Activated T-cell treated with anti-CD3 and anti-CD28 coated beads, Interleukin-2, amount 50 U/mL, for 4 hours (primary cell): ENCODE measurements around the gene STXBP1. TPM values are rescaled to one million over a fixed set of nuclear protein-coding genes. Genes with fewer than 3 reads are reported as not detected.
A peak's percentile ranks its signal among the peaks of the same experiment; 100 is the strongest.
"Not testable (repeated sequence)": the region's sequence is repeated elsewhere in the genome, so short reads cannot be mapped to it uniquely, and the experiment has no call there.

Experiments
- ATAC-seq, 2 donors: fragments of 200-7000 bp; cut with Tn5 transposase; one replicate each; pipeline ENCODE4 v1.10.0; 2021
- DNase-seq: peaks from one replicate; pipeline ENCODE4 v3.0.0-alpha.2; 2020
- H3K27me3 Mint-ChIP-seq: one replicate; pipeline ENCODE4 v1.8.0; 2021; ENCODE audit warnings: low read depth, mixed read lengths
- H3K36me3 Mint-ChIP-seq: one replicate; pipeline ENCODE4 v1.8.0; 2022; ENCODE audit warnings: mixed read lengths; ENCODE audit not compliant: insufficient read depth
- H3K4me1 Mint-ChIP-seq: one replicate; pipeline ENCODE4 v1.8.0; 2021; ENCODE audit warnings: low read depth, mixed read lengths
- H3K4me3 Mint-ChIP-seq: one replicate; pipeline ENCODE4 v1.8.0; 2021; ENCODE audit warnings: mild to moderate bottlenecking, moderate library complexity, mixed read lengths
- H3K9me3 Mint-ChIP-seq: one replicate; pipeline ENCODE4 v1.8.0; 2021; ENCODE audit warnings: mixed read lengths
- total RNA-seq, 3 donors: library from RNA; stranded (reverse); gene quantifications; one replicate each; pipeline ENCODE4 v1.2.1, GENCODE V29; 2021

STXBP1 gene
- total RNA-seq, 3 donors from 2014 or later: 10.8 to 11.6 (median 11.0) TPM

DNA sequence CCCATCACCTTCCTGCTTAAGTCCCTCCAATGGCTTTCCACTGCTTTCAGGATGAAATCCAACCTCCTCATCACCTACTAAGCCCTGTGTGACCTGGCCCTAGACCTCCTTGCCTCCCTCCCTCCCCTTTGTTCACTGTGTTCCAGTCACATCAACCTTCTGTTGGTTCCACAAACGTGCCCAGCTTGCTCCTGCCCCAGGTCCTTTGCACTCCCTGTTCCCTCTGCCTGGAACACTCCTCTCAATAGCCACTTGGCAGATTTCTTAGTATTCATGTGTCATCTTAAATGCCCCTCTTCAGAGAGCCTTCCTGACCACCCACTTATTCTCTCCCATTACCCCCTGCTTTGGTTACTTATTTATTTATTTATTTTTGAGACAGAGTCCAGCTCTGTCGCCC lies 24.1 kb upstream of the STXBP1 start:
- ATAC-seq: no peak
- Mint-ChIP-seq H3K4me1 (no peaks in the 10 kb centered on the region), H3K9me3 (no peaks in the 10 kb centered on the region)

DNA sequence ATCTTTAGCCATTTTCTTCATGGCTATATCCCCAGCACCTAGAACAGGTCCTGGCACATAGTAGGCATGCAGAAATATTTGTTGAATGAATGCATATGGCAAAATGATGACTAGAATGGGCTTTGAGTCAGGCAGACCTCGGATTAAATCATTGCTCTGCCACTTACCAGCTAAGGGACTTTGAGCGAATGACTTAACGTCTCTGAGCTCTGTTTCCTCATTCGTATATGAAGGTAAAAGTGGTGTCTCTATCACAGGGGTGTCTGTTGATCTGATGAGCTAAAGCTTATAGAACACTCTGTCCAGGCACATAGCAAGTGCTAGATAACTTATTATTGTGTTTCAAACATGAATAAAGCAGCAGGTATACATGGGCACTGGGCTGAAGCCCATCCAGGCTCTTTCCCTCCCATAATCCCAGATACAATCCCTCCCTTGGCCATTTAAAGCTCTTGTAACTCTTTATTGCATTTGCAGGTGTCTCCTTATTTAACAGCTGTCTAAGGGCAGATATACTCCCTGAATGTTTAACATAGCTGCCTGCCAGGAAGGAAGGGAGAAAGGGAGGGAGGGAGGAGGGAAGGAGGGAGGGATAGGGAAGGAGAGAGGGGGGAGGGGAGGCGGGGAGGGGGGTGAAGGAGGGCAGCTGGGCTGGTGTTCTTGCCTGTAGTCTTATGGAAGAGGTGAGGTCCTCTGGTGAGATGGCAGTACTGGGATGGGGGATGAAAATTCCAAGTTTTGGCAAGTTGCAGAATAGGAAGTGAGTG lies 23.2 kb upstream of the STXBP1 start:
- ATAC-seq (no peak), DNase-seq (no peak)
- no peaks in the 10 kb centered on the region for H3K9me3 Mint-ChIP-seq
- peaks cover 11% of the 10 kb centered on the region for H3K27me3 Mint-ChIP-seq
- H3K36me3 Mint-ChIP-seq: no peaks in the 10 kb centered on the region
- no peaks in the 10 kb centered on the region for H3K4me1 Mint-ChIP-seq
- H3K4me3 Mint-ChIP-seq: no peak overlapping the region

More for the DNA sequence above, 24.1 kb upstream of the STXBP1 start:
- H3K4me3 Mint-ChIP-seq: no peak overlapping the region
- H3K36me3 Mint-ChIP-seq: no peaks in the 10 kb centered on the region
- peaks cover 11% of the 10 kb centered on the region for H3K27me3 Mint-ChIP-seq
- no peak for DNase-seq

DNA sequence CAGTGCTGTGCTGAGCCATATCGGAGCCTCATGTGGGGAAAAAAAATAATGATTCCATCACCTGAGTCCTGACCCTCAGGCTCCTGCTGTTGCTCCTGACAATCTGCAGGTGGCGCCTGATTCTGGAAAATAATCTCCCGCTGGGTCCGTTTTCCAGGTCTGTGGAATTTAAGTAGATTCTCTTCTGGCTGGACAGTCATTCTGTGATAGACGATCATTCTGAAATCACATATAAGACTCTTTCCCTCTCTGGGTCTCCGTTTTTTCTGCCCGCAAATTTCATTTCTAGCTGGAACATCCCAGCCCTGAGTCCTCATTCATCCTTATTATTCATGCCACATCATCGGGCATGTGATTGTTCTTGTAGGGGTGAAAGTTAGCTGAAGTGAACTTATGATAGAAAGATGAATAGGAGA lies 22.1 kb upstream of the STXBP1 start:
- ATAC-seq: peak; percentile 34 to 41
- no peaks in the 10 kb centered on the region for H3K36me3 Mint-ChIP-seq

DNA sequence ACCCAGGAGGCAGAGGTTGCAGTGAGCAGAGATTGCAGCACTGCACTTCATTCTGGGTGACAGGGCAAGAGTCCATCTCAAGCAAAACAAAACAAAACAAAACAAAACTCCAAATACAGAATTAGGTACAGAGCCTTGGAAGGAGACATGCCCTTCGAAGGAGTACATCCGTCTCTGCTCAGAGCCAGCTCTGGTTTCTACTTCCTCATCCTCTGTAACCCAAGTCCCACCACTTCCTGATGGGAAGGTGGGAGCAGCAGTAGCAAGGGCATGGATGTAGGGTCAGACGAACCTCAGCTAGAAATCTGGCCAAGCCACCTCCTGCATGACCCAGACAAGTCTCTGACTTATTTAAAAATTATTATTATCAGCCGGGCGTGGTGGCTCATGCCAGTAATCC lies 16.5 kb upstream of the STXBP1 start:
- H3K36me3 Mint-ChIP-seq: no peaks in the 10 kb centered on the region
- no peak overlapping the region for H3K4me3 Mint-ChIP-seq
- DNase-seq (no peak), ATAC-seq (no peak)
- H3K9me3 Mint-ChIP-seq: no peaks in the 10 kb centered on the region
- no peaks in the 10 kb centered on the region for H3K27me3 Mint-ChIP-seq
- H3K4me1 Mint-ChIP-seq: no peaks in the 10 kb centered on the region

More for the DNA sequence above, 22.1 kb upstream of the STXBP1 start:
- Mint-ChIP-seq H3K9me3 (no peaks in the 10 kb centered on the region), H3K4me3 (no peak overlapping the region), H3K27me3 (peaks cover 11% of the 10 kb centered on the region), H3K4me1 (no peaks in the 10 kb centered on the region)
- DNase-seq: no peak

DNA sequence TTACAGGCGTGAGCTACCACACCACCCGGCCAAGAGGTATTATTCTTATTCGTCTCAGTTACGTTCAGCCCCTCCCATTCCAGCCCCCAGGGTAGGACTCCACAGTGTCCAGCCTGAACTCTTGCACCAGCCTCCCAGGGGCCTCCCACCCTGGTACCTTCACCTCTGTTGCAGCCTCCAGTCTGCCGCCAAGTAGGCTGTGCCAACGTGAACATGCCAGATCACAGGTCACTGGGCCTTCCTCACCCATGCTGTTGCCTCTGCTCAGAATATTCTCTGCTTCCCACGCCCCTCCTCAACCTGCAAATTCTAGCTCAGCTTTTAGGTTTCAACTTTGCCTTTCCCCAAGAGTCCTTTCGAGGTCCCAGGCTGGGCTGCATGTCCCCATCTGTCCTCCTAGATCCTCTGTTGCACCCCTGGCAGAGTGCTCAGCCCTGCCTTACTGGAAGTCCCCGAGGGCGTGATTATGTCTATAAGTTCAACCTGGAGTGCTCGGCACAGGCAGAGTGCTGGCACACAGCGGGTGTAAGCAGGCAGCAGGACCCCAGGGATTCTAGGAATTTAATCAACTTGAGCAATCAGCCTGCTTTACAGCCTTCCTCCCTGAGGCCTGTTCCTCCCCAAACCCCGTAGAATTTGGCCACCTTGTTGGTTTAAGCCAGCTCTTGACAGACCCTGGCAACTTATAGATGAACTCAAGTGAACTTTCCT lies 13.1 kb upstream of the STXBP1 start:
- no peaks in the 10 kb centered on the region for H3K4me1 Mint-ChIP-seq
- peaks cover 5% of the 10 kb centered on the region for H3K27me3 Mint-ChIP-seq
- H3K4me3 Mint-ChIP-seq: no peak overlapping the region
- no peaks in the 10 kb centered on the region for H3K36me3 Mint-ChIP-seq
- ATAC-seq (no peak), DNase-seq (no peak)
- H3K9me3 Mint-ChIP-seq: no peaks in the 10 kb centered on the region

DNA sequence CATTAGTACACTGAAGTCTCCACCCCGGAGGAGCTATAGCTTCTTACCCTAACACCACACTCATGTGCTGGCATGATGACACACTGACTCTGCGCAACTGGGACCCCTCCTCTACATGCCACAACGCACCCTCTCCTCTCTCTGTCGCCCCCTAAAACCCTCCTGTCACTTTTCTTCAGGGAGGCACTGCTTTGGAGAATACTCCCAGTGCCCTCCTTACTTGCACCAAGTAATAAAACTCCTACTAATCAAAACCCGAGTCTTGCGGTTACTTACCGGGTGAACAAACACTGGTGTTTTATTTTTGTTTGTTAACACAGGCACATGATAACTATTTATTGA lies 12.6 kb upstream of the STXBP1 start:
- H3K27me3 Mint-ChIP-seq: peaks cover 5% of the 10 kb centered on the region
- no peak overlapping the region for H3K4me3 Mint-ChIP-seq
- no peaks in the 10 kb centered on the region for H3K4me1 Mint-ChIP-seq
- no peaks in the 10 kb centered on the region for H3K9me3 Mint-ChIP-seq
- ATAC-seq (no peak), DNase-seq (no peak)
- no peaks in the 10 kb centered on the region for H3K36me3 Mint-ChIP-seq

DNA sequence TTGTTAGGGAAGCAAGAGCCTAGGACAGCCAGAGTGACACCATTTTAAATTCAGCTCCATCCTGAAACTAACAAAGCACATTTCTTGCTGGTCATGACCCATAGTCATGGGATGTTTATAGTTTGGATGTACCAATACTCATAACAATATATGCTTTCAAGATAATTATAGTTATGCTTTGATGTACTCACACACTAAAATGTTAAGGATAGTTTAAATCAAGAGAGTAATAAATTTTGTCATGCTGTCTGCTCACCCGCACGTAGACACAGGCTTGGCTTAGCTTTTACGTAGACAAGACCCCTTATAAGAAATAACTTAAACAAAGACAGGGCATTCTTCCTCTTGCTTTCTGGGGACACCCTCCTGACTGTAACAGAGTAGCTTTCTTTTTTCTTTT lies 8.9 kb upstream of the STXBP1 start:
- no peaks in the 10 kb centered on the region for H3K9me3 Mint-ChIP-seq
- peaks cover 5% of the 10 kb centered on the region for H3K27me3 Mint-ChIP-seq
- no peak overlapping the region for H3K4me3 Mint-ChIP-seq
- H3K4me1 Mint-ChIP-seq: peaks cover 4% of the 10 kb centered on the region
- no peaks in the 10 kb centered on the region for H3K36me3 Mint-ChIP-seq
- ATAC-seq (no peak), DNase-seq (no peak)

DNA sequence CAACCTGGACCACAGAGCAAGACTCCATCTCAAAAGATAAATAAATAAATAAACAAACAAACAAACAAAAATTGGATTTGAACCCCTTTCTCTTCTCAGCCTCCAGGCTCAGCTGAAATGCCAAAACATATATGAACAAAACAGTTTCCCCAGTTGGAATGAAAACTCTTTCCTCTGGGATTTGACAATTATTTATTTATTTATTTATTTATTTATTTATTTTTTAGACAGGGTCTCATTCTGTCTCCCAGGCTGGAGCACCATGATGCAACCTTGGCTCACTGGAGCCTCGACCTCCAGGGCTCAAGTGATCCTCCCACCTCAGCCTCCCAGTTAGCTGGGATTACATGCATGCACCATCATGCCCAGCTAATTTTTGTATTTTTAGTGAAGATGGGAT lies 6.0 kb upstream of the STXBP1 start:
- Mint-ChIP-seq H3K27me3 (peaks cover 17% of the 10 kb centered on the region), H3K9me3 (no peaks in the 10 kb centered on the region), H3K4me1 (peaks cover 11% of the 10 kb centered on the region), H3K4me3 (no peak overlapping the region), H3K36me3 (no peaks in the 10 kb centered on the region)
- ATAC-seq (no peak), DNase-seq (no peak)

DNA sequence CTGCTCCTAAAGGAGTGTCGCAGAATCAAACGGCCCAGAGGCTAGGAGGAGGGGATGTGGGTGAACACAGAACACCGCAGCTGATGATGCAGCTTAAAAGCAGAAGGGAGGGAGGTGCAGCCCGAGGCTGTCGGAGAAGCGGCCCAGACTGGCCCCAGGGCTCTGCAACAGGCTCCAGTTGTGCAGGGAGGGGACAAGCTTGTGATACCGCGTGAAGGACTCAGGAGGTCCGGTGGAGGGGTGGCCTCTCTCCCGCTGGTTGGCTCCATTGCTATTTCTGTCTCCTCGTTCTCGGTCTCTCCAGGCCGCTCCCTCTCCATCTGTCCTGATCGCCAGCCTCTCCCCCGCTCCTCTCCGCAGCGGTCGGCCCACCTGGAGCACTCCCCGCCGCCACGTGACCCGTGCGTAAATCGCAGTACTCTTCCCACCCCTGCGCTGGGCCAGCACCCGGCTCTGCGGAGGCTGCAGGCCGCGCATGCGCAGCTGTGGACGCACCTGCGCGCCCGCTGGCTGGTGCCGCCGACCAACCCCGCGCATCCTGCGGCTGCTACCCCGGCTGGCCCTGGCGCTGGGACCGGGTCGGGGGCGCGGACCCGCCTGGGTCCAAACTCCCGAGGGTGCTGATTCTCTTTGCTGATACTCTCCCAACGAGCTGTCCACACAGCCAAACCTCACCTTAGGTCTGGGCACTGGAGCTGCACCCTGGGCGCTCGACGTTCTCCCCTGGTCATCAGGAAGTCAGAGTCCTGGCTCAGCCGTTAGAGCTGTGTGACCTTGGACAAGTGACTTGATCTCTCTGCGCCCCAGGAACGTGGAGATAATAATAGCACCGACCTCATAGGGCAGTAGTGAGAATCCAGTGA lies 3.7 kb upstream of the STXBP1 start:
- ATAC-seq (peak; percentile 64 to 68), DNase-seq (peak; percentile 75)
- Mint-ChIP-seq H3K27me3 (peaks cover 15% of the 10 kb centered on the region), H3K4me1 (peaks cover 19% of the 10 kb centered on the region), H3K9me3 (no peaks in the 10 kb centered on the region), H3K36me3 (no peaks in the 10 kb centered on the region), H3K4me3 (peak overlapping the region; percentile 75)

DNA sequence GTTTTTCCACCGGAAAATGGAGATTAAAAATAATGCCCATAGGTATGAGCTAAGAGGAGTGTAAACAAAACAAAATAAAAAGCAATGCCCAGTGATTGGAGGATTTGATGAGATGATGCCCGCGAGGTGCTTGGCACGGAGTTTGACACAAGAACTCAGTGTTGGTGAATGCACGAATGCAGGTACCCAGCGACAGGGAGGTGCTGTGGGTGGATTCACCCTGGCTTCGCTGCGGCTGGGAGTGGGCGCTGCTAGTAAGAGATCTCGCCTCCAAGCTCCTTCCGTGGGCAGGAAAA lies 526 bp upstream of the STXBP1 start:
- Mint-ChIP-seq H3K4me1 (peaks cover 24% of the 10 kb centered on the region), H3K27me3 (peaks cover 22% of the 10 kb centered on the region), H3K36me3 (no peaks in the 10 kb centered on the region), H3K9me3 (no peaks in the 10 kb centered on the region), H3K4me3 (peak overlapping the region; percentile 94)
- DNase-seq: no peak
- peak; percentile 4 to 10 for ATAC-seq

DNA sequence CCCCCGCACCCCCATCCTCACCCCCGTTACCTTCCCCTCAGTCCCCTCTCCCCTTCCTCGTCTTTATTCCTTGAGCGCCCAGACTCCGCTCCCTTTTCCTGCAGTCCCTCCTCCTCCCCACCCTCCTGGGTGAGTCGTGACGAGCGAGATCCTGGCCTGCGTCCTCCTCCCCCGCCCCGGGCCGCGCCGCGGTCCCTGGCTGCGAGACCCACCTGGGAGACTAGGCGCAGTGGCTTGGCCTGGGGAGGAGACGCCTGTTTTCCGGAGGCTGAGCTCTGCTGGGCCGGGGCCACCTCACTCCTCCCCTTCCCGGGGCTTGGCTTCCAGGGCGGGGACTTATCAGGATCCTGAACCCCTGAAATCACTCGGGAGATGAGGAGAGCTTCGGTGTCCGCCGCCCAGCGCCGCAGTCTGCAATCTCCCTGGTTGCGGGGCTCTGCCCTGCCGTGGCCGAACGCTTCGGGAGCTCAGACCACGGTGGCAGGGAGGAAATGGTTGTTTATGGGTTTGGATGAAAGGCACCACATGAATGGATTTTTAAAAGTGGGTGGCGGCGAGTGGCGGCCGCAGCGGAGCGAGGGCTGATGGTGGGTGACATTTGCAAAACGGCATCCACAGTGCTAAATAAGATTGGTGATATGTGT lies 984 bp downstream of the STXBP1 start:
- peaks cover 21% of the 10 kb centered on the region for H3K4me1 Mint-ChIP-seq
- ATAC-seq: peak in 1 of 2 donors; percentile 11
- DNase-seq: peak; percentile 11
- peak overlapping the region; percentile 85 for H3K4me3 Mint-ChIP-seq
- no peaks in the 10 kb centered on the region for H3K9me3 Mint-ChIP-seq
- H3K36me3 Mint-ChIP-seq: no peaks in the 10 kb centered on the region
- H3K27me3 Mint-ChIP-seq: peaks cover 22% of the 10 kb centered on the region

DNA sequence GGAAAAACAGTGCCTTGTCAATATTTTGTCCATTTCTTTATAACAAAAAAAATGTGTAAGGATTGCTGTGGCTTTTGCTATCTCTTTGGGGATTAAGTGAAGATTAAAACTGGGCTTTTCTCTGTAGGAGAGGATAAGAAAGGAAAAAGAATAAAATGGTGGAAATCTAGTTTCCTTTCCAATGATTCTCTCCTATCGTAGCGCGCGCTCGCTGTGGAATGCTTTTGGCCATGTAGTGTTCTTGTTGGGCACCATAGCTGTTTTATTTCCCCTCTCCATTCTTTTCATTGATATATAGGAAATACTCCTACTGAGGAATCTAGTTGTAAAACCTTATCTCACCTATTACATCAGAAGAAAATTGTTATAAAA lies 1.5 kb downstream of the STXBP1 start:
- no peak for DNase-seq
- H3K9me3 Mint-ChIP-seq: no peaks in the 10 kb centered on the region
- H3K4me3 Mint-ChIP-seq: peak overlapping the region; percentile 85
- H3K4me1 Mint-ChIP-seq: peaks cover 18% of the 10 kb centered on the region
- H3K36me3 Mint-ChIP-seq: no peaks in the 10 kb centered on the region
- peaks cover 22% of the 10 kb centered on the region for H3K27me3 Mint-ChIP-seq
- no peak for ATAC-seq

DNA sequence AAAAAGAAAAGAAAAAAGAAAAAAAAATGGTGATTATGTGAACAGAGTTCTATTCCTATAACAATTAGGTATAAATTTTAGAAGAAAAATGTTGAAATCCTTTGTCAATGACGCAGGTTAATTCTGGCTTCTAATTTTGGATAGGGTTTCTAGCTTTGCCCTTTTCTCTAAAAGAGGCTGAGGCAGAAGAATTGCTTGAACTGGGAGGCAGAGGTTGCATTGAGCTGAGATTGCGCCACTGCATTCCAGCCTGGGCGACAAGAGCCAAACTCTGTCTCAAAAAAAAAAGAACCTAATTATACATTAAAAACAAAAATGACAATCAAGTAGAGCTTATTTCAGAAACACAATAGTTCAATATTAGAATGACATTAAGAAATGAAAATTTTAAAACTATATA lies 2.9 kb downstream of the STXBP1 start:
- no peak for DNase-seq
- Mint-ChIP-seq H3K9me3 (no peaks in the 10 kb centered on the region), H3K4me3 (no peak overlapping the region), H3K36me3 (no peaks in the 10 kb centered on the region), H3K4me1 (peaks cover 13% of the 10 kb centered on the region), H3K27me3 (peaks cover 16% of the 10 kb centered on the region)
- no peak for ATAC-seq

DNA sequence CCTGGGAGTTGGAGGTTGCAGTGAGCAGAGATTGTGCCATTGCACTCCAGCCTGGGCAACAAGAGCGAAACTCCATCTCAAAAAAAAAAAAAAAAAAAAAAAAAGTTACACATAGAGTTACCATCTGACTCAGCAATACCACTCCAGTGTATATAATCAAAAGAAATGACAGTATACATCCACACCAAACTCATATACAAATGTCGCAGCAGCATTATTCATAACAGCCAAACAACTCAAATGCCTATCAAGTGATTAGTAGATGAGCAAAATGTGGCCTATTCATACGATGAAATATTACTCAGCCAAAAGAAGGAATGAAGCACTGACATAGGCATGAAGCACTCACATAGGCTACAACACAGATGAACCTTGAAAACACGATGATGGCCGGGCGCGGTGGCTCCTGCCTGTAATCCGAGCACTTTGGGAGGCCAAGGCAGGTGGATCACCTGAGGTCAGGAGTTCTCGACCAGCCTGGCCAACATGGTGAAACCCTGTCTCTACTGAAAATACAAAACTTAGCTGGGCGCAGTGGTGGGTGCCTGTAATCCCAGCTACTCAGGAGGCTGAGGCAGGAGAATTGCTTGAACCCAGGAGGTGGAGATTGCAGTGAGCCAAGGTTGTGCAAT lies 9.4 kb downstream of the STXBP1 start:
- ATAC-seq: peak; percentile 53 to 80
- not testable (repeated sequence) for H3K27me3 Mint-ChIP-seq, H3K36me3 Mint-ChIP-seq, DNase-seq, H3K4me3 Mint-ChIP-seq, H3K4me1 Mint-ChIP-seq, H3K9me3 Mint-ChIP-seq
